Neutrophil (primary cell): Measurements from ENCODE around the gene NAPG.

ENCODE experiments used
- H3K27ac ChIP-seq: fragments of 200-600 bp; sonication (generic); 2 replicates; pipeline ENCODE4 v1.5.1; 2016; ENCODE audit warnings: mild to moderate bottlenecking, moderate library complexity
- H3K27me3 ChIP-seq: fragments of 200-600 bp; sonication (generic); 2 replicates; pipeline ENCODE4 v1.6.0; 2016; ENCODE audit warnings: mild to moderate bottlenecking
- H3K36me3 ChIP-seq: fragments of 200-600 bp; sonication (generic); 2 replicates; pipeline ENCODE4 v1.5.1; 2017
- H3K4me1 ChIP-seq, 2 experiments: fragments of 200-600 bp in 1 of 2; sonication (generic) in 1 of 2; 1 replicate in 1 of 2; 2 replicates in 1 of 2; pipeline versions ENCODE4 v1.5.1 to v1.6.1; 2013 to 2016; ENCODE audit warnings: low read depth in 1 of 2, low read length in 1 of 2, mild to moderate bottlenecking in 1 of 2, moderate library complexity in 1 of 2; ENCODE audit not compliant: control insufficient read depth in 1 of 2, insufficient read depth in 1 of 2
- H3K4me3 ChIP-seq, 2 experiments: fragments of 200-600 bp in 1 of 2; sonication (generic) in 1 of 2; 1 replicate in 1 of 2; 2 replicates in 1 of 2; pipeline ENCODE4 v1.5.1; 2013 to 2016; ENCODE audit warnings: low read depth in 1 of 2, low read length in 1 of 2, mild to moderate bottlenecking in 1 of 2, moderate library complexity in 1 of 2
- H3K9me3 ChIP-seq: fragments of 200-600 bp; sonication (generic); 2 replicates; pipeline ENCODE4 v1.5.1; 2016
- TF ChIP-seq, protein P1 (sequence below): fragments of 200-600 bp; sonication (generic); IDR thresholded peaks from 2 replicates; pipeline ENCODE4 v1.5.1; 2016; ENCODE audit warnings: antibody characterized with exemption

NAPG gene

DNA sequence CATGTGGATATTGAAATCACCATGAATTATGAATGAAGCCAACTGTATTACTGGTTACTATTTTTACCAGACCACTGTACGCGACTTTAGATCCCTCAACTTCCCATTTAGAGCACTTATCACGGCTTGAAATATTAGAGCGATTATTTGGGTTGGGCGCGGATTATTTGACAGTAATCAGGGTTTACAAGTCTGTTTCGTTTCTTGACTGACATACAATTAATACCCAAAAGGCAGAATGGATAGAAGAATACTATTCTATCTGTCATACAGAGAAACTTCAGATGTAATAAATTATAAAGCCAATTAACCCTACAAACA is 496 bp upstream of the NAPG start:
- H3K4me3 ChIP-seq: peak overlapping the region; percentile 88 to 92
- peak overlapping the region; percentile 95 for H3K27ac ChIP-seq
- H3K9me3 ChIP-seq: no peaks in the 10 kb centered on the region
- H3K36me3 ChIP-seq: no peaks in the 10 kb centered on the region
- peaks cover 20 to 27% of the 10 kb centered on the region in 2 experiments for H3K4me1 ChIP-seq
- no peaks in the 10 kb centered on the region for H3K27me3 ChIP-seq
- TF ChIP-seq, protein P1, sequence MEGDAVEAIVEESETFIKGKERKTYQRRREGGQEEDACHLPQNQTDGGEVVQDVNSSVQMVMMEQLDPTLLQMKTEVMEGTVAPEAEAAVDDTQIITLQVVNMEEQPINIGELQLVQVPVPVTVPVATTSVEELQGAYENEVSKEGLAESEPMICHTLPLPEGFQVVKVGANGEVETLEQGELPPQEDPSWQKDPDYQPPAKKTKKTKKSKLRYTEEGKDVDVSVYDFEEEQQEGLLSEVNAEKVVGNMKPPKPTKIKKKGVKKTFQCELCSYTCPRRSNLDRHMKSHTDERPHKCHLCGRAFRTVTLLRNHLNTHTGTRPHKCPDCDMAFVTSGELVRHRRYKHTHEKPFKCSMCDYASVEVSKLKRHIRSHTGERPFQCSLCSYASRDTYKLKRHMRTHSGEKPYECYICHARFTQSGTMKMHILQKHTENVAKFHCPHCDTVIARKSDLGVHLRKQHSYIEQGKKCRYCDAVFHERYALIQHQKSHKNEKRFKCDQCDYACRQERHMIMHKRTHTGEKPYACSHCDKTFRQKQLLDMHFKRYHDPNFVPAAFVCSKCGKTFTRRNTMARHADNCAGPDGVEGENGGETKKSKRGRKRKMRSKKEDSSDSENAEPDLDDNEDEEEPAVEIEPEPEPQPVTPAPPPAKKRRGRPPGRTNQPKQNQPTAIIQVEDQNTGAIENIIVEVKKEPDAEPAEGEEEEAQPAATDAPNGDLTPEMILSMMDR: no peak

DNA sequence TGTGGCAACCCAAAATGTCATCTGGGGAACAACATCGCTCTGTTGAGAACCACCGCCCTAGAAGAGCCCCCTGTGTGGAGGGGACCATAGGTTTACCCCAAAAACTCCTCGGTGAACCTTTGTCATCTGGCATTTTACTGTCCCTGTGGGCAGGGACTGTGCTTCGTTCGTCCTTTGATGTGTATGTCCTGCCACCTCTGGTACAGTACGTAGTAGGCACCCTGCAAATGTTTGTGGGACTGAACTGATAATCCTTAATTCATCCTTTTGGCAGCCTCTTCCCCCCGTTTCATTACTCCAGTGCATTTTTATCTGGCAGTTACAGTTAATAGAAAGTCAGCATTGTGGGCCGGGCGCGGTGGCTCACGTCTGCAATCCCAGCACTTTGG is 728 bp downstream of the NAPG start:
- no peaks in the 10 kb centered on the region for H3K9me3 ChIP-seq
- peak overlapping the region; percentile 88 to 92 for H3K4me3 ChIP-seq
- peak overlapping the region; percentile 95 for H3K27ac ChIP-seq
- no peaks in the 10 kb centered on the region for H3K36me3 ChIP-seq
- H3K4me1 ChIP-seq: peaks cover 21 to 27% of the 10 kb centered on the region in 2 experiments
- TF ChIP-seq, protein P1: no peak
- no peaks in the 10 kb centered on the region for H3K27me3 ChIP-seq

DNA sequence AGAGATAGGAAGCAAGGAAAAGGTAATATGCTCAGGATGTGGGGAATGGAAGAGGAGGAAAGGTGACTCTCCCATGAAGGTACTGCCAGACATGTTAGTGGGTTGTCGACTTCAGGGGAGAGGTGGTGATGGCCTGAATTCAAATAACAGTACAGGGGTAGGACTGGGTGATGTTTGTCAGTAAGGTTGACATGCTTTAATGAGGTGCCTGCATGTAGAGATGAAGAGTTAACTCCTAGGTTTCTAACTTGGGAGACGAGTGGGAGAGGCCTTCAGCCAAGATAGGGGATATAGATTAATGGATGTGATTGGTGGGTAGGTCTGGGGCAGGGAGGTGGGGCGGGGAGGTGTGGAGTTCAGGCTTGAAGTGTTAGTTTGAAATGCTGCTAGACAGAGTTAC is 2.6 kb downstream of the NAPG start:
- TF ChIP-seq, protein P1: no peak
- Histone ChIP-seq H3K36me3 (no peaks in the 10 kb centered on the region), H3K9me3 (no peaks in the 10 kb centered on the region), H3K27ac (no peak overlapping the region), H3K4me3 (no peak overlapping the region), H3K4me1 (peaks cover 21 to 27% of the 10 kb centered on the region in 2 experiments), H3K27me3 (no peaks in the 10 kb centered on the region)

DNA sequence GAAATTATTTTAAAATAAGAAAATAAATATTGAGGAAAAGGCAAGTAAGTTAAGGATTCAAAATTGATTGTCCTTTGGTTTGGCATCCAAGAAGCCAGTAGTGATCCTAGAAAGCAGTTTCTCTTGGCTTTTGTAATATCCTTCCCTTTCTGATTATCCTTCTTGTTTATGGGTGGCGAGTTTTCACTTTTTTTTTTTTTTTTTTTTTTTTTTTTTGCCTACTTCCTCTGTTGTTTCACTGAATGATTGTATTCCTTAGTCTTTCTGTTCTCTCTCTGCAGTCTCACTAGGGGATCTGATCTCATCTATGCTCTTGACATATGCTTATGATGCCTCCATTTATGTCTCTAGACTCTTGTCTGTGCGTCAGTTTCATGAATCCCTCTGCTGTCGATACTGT is 4.2 kb downstream of the NAPG start:
- peaks cover 21 to 27% of the 10 kb centered on the region in 2 experiments for H3K4me1 ChIP-seq
- no peak overlapping the region for H3K4me3 ChIP-seq
- no peak overlapping the region for H3K27ac ChIP-seq
- TF ChIP-seq, protein P1: no peak
- peaks cover 4% of the 10 kb centered on the region for H3K36me3 ChIP-seq
- no peaks in the 10 kb centered on the region for H3K9me3 ChIP-seq
- no peaks in the 10 kb centered on the region for H3K27me3 ChIP-seq

DNA sequence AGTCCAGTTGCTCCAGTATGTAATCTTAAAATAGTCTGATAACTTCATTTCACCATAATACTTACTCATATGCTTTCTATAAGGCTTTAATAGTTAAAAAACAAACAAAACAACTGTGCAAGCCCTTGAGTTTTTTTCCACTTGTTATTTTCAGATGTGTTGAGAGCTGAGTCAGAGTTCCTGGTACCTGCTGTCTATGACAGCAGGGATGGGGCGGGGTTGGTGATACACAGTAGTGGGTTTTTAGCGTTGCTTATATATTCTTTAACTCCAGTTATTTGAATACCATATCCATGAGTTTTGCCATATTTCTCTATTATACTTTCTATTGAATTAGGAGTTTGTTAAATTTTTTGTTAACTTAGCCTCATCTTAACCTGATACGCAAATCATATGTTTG is 5.0 kb downstream of the NAPG start:
- Histone ChIP-seq H3K4me1 (peaks cover 15 to 19% of the 10 kb centered on the region in 2 experiments), H3K4me3 (no peak overlapping the region), H3K36me3 (peaks cover 4% of the 10 kb centered on the region), H3K9me3 (no peaks in the 10 kb centered on the region), H3K27ac (no peak overlapping the region), H3K27me3 (no peaks in the 10 kb centered on the region)
- TF ChIP-seq, protein P1: no peak

DNA sequence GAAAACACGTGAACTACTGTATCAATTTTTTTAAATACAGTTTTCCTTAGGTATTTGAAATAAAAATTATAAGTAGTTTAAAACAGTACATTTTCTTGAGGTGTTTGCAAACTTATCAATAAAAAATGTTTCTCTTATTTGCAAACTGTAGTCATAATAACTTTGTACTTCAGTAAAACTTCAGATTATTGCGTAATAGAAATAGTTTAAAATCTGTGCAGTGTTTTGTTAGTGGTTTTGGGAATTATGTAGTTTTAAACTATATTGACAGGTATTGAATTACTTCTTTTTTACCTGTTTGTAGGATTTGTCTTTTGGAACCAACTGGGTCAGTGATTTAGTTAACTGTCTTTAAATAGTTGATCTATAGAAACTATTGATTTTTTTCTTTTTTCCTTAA is 7.3 kb downstream of the NAPG start:
- peaks cover 4% of the 10 kb centered on the region for H3K36me3 ChIP-seq
- H3K27me3 ChIP-seq: no peaks in the 10 kb centered on the region
- no peaks in the 10 kb centered on the region for H3K9me3 ChIP-seq
- no peak overlapping the region for H3K27ac ChIP-seq
- no peak overlapping the region for H3K4me3 ChIP-seq
- TF ChIP-seq, protein P1: no peak
- peaks cover 9% of the 10 kb centered on the region in 2 experiments for H3K4me1 ChIP-seq
